Esophagus (tissue), 2 donors: Measurements from ENCODE around the gene KCNH5. TPM values are rescaled to one million over a fixed set of nuclear protein-coding genes. Genes with fewer than 3 reads are reported as not detected.

ENCODE experiments used
- H3K27ac ChIP-seq, 2 donors: one replicate each; pipeline ENCODE4 v1.5.1; 2013; ENCODE audit warnings: low read depth in 2 of 2, mild to moderate bottlenecking in 2 of 2, inconsistent platforms in 1 of 2, low read length in 1 of 2, moderate library complexity in 1 of 2
- H3K27me3 ChIP-seq, 2 donors: one replicate each; pipeline ENCODE4 v1.6.1; 2013; ENCODE audit warnings: low read length in 2 of 2, control low read depth in 1 of 2, mild to moderate bottlenecking in 1 of 2; ENCODE audit not compliant: insufficient read depth in 2 of 2, control insufficient read depth in 1 of 2
- H3K36me3 ChIP-seq, 2 donors: one replicate each; pipeline ENCODE4 v1.6.1; 2013; ENCODE audit warnings: low read length in 1 of 2; ENCODE audit not compliant: control insufficient read depth in 2 of 2, insufficient read depth in 2 of 2
- H3K4me1 ChIP-seq, 2 donors: one replicate each; pipeline ENCODE4 v1.6.1; 2013; ENCODE audit warnings: low read length in 1 of 2; ENCODE audit not compliant: control insufficient read depth in 2 of 2, insufficient read depth in 2 of 2
- H3K4me3 ChIP-seq, 2 donors: one replicate each; pipeline ENCODE4 v1.5.1; 2013; ENCODE audit warnings: low read length in 2 of 2, mild to moderate bottlenecking in 2 of 2, low read depth in 1 of 2, moderate library complexity in 1 of 2
- H3K9me3 ChIP-seq, 2 donors: one replicate each; pipeline ENCODE4 v1.6.1; 2013; ENCODE audit warnings: mild to moderate bottlenecking in 2 of 2, low read depth in 1 of 2, low read length in 1 of 2, moderate library complexity in 1 of 2; ENCODE audit not compliant: control insufficient read depth in 2 of 2, insufficient read depth in 1 of 2
- WGBS, 2 donors: extraction: QIAGEN DNeasy Blood & Tissue Kit; methylation state at CpG; one replicate each; pipeline ENCODE4 v1.1.7; 2013; 5-methylcytosine and 5-hydroxymethylcytosine counted together
- polyA plus RNA-seq, 2 donors: library from polyadenylated mRNA; stranded (reverse); fragments of 200-250 nt; gene quantifications; one replicate each; pipeline ENCODE4 v1.2.3, GENCODE V29; 2013
- donor health status: healthy with polysubstance abuse.
- donor health status: Bipolar disorder and iron deficiency.

The KCNH5 gene
- polyA plus RNA-seq, 2 donors: not detected

DNA sequence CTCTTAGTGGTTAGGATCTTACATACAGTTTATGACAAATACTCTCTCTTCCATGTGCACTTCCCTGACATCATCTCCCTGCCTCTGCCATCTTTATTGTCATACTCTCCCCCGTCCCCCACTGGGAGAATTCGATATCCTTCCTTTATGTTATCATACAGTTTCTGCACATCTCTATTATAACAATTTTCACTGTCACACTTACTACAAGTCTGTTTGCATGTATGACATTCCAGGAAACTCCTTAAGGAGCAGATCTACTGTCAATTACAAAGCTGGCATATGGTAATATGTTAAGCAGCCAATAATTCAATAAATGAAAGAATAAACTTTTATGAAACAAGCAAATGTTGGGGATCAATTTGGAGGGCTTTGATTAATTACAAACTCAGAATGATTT lies 91.1 kb downstream of the KCNH5 start:
- Histone ChIP-seq H3K4me3 (no peak overlapping the region), H3K36me3 (no peaks in the 10 kb centered on the region), H3K9me3 (no peaks in the 10 kb centered on the region), H3K27ac (no peak overlapping the region), H3K27me3 (no peaks in the 10 kb centered on the region), H3K4me1 (no peaks in the 10 kb centered on the region)
- WGBS, 2 donors: 82 to 90% methylated on average over 2 of the region's 2 CpGs

DNA sequence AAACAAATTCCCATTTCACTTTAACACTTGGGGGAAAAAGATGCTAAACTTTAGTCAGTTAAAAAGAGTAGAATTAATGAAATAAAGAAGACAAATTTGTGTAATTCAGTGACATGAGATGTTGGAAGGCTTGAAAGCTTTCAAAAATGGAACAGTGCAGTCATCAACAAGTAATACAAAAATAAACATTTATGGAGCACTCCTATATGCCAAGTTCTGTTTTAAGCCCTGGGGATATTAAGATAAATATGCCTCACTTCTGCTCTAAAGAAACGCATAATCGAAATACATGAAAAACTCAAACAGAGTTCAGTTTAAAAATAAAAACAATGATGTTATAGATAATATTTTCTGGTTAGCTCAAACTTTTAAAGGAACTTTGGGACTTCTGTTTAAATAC lies 93.0 kb downstream of the KCNH5 start:
- Histone ChIP-seq H3K27me3 (no peaks in the 10 kb centered on the region), H3K9me3 (no peaks in the 10 kb centered on the region), H3K4me1 (no peaks in the 10 kb centered on the region), H3K27ac (no peak overlapping the region), H3K36me3 (no peaks in the 10 kb centered on the region), H3K4me3 (no peak overlapping the region)
- 33 to 61% methylated on average over 2 of the region's 2 CpGs for WGBS, 2 donors

DNA sequence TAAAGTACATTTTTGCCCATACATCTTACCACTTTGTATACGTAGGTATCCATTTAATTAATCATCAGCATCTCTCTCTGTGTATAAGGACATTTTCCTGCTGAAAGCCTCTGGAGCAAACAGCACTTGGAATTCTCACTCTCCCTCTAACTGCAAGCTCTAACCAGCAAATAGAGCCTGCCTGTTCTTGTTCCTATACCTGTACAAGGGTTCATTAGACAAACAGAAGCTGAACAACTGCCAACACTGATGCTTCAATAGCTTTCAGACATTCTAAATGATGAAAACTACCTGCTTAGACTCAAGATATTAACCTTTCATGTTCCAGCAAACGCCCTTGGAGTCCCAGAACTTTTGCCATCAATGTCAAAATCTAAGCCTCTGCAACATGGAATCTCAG lies 98.0 kb downstream of the KCNH5 start:
- Histone ChIP-seq H3K36me3 (no peaks in the 10 kb centered on the region), H3K9me3 (no peaks in the 10 kb centered on the region), H3K4me3 (no peak overlapping the region), H3K4me1 (no peaks in the 10 kb centered on the region), H3K27me3 (no peaks in the 10 kb centered on the region), H3K27ac (no peak overlapping the region)
- 41 to 58% methylated on average over 2 of the region's 2 CpGs for WGBS, 2 donors

DNA sequence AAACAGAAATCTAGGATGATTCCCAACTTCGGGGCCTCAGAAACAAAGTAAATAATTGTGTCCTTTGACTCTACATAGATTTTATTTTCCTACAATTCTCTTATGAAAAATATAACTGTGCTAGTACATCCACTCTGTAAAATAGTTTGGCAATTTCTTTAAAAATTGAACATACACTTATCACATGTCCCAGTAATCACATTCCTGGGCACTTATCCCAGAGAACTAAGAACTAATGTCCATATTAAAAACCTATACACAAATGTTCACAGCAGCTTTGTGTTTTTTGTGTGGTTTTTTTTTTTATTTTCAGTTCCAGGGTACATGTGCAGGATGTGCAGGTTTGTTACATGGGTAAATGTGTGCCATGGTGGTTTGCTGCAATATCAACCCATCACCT lies 99.0 kb downstream of the KCNH5 start:
- Histone ChIP-seq H3K36me3 (no peaks in the 10 kb centered on the region), H3K27ac (no peak overlapping the region), H3K4me3 (no peak overlapping the region), H3K4me1 (no peaks in the 10 kb centered on the region), H3K27me3 (no peaks in the 10 kb centered on the region), H3K9me3 (no peaks in the 10 kb centered on the region)
- WGBS, 2 donors: 61 to 65% methylated on average over 1 of the region's 1 CpG

DNA sequence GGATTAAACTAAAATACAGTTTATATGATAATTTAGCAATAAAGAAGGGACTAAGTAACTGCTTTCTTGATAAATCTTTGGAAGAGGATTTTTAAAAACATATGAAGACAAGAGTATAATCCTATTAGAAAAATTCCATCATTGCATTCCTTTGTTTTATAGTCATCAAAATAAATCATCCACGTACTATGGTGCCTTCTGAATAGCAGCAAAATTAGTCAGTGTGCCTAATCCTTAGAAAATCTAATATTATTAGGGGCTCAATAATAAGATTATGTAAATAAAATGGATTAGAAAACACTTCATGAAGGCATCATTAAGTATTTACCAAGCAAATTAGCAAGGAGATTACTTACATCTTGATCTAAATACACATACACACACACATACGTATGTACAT lies 102.1 kb downstream of the KCNH5 start:
- no peaks in the 10 kb centered on the region for H3K9me3 ChIP-seq
- H3K4me1 ChIP-seq: no peaks in the 10 kb centered on the region
- 45 to 53% methylated on average over 2 of the region's 2 CpGs for WGBS, 2 donors
- no peaks in the 10 kb centered on the region for H3K36me3 ChIP-seq
- H3K27ac ChIP-seq: no peak overlapping the region
- H3K4me3 ChIP-seq: no peak overlapping the region
- no peaks in the 10 kb centered on the region for H3K27me3 ChIP-seq

DNA sequence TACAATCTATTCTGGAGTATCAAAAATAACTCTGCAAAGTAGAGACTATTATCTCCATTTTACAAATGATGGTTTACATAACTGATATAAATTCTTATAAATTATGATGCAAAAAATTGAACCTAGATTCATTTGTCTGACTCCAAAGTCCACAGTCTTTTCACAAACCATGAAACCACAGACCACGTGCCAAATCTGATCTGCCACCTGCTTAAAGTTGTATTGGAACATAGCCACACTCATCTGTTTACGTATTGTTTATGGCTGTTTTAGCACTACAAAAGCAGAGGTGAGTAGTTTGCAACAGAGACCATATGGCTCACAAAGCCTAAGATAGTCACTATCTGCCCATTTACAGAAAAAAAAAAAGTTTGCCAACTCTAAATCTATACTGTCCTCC lies 105.3 kb downstream of the KCNH5 start:
- H3K36me3 ChIP-seq: no peaks in the 10 kb centered on the region
- H3K27ac ChIP-seq: no peak overlapping the region
- no peaks in the 10 kb centered on the region for H3K4me1 ChIP-seq
- WGBS, 2 donors: 16 to 25% methylated on average over 2 of the region's 2 CpGs
- H3K9me3 ChIP-seq: no peaks in the 10 kb centered on the region
- H3K4me3 ChIP-seq: no peak overlapping the region
- no peaks in the 10 kb centered on the region for H3K27me3 ChIP-seq

DNA sequence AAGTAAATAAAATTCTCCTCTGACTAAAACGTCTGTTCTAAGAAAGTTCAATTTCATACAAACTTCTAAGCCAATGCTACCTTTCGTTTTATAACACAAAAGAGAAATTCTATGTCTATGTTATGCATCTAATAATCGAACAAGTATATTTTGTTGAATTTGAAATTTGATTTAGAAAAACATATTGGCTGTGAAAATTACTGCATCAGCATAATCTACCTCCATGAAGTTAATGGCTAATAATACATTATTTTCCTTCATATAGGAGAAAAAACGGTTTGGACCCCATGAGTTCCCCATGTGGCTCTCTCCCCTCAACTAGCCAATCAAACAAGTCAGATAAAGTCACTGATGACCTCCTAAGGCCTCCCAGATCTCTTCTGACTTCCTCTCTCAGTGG lies 106.5 kb downstream of the KCNH5 start:
- Histone ChIP-seq H3K4me3 (no peak overlapping the region), H3K36me3 (no peaks in the 10 kb centered on the region), H3K9me3 (no peaks in the 10 kb centered on the region), H3K27ac (no peak overlapping the region), H3K4me1 (no peaks in the 10 kb centered on the region), H3K27me3 (no peaks in the 10 kb centered on the region)
- WGBS, 2 donors: 73 to 76% methylated on average over 4 of the region's 4 CpGs

DNA sequence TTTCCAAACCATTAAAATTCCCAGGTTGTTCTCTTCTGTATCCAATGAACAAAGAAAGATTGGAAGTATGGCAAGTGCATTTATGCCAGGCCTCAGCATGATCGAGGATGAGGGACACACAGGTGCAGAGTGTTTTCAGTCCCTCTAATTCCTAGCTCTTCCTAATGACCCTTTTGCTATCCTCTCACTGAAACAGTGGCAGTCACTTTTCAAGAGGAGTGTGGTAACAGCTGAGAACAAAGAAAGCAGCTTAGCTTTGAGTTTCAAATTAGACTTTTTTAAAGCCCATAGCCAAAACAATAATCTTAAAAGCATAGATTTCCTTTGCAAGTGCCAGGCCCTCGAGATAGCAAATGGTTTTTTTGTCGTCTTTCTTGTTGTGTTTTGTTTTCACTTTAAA lies 110.8 kb downstream of the KCNH5 start:
- H3K27ac ChIP-seq: no peak overlapping the region
- H3K4me1 ChIP-seq: no peaks in the 10 kb centered on the region
- no peaks in the 10 kb centered on the region for H3K27me3 ChIP-seq
- WGBS, 2 donors: 74 to 77% methylated on average over 3 of the region's 3 CpGs
- H3K9me3 ChIP-seq: no peaks in the 10 kb centered on the region
- no peak overlapping the region for H3K4me3 ChIP-seq
- H3K36me3 ChIP-seq: no peaks in the 10 kb centered on the region

DNA sequence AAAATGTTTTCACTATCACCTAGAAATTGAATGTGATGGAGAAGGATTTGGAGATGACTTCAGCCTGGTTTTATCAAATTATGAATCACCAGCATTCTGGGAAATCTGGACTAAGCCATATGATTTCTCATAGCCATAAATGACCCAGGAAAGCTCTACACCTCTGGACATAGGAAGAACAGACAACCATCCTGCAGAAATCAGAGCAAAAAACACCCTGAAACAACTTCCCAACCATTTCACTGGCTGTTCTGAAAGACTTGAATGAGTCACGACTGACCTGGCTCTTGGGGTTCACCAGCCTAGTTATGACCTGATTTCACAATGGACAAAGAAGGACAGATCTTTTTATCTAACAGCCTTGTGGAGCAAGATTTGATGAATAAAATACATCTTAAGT lies 123.8 kb downstream of the KCNH5 start:
- no peak overlapping the region for H3K4me3 ChIP-seq
- no peaks in the 10 kb centered on the region for H3K9me3 ChIP-seq
- H3K4me1 ChIP-seq: no peaks in the 10 kb centered on the region
- no peak overlapping the region for H3K27ac ChIP-seq
- no peaks in the 10 kb centered on the region for H3K36me3 ChIP-seq
- H3K27me3 ChIP-seq: no peaks in the 10 kb centered on the region
- WGBS, 2 donors: 67 to 73% methylated on average over 1 of the region's 1 CpG

DNA sequence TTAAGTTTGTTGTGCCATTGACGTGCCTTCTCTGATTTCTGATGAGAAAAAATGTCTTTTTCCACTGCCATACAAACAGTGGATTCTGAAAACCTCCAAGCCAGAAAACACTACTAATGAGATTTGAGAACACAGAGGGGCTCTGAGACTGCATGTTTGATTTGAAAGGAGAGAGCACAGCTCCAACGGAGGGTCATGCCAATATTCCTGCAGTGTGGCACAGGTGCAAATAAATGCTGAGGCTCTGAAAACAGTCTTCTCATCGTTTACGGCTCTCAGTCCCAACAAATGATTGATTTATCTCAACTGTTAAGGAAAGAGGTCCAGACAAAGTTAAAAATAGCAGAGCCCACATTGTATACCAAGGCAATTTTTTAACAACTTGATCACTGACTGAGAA lies 128.7 kb downstream of the KCNH5 start:
- 31 to 48% methylated on average over 4 of the region's 4 CpGs for WGBS, 2 donors
- H3K4me1 ChIP-seq: no peaks in the 10 kb centered on the region
- no peaks in the 10 kb centered on the region for H3K27me3 ChIP-seq
- H3K27ac ChIP-seq: no peak overlapping the region
- no peaks in the 10 kb centered on the region for H3K9me3 ChIP-seq
- H3K4me3 ChIP-seq: no peak overlapping the region
- no peaks in the 10 kb centered on the region for H3K36me3 ChIP-seq
